Esophagus mucosa (tissue), 1 donor: ENCODE results near the gene PCDHA1. TPM values are rescaled to one million over a fixed set of nuclear protein-coding genes. Genes with fewer than 3 reads are reported as not detected.
"Not testable (repeated sequence)": the region's sequence is repeated elsewhere in the genome, so short reads cannot be mapped to it uniquely, and the experiment has no call there.

Experiments used
- ATAC-seq: fragments of 200-7000 bp; cut with Tn5 transposase; one replicate; pipeline ENCODE4 v1.9.1; 2020
- total RNA-seq: library from RNA; stranded (reverse); gene quantifications from one replicate; pipeline ENCODE4 v1.2.4, GENCODE V29; 2023
- donor health status: DM: yes; HTN: yes; CAD: no.

PCDHA1 gene
- total RNA-seq, result not detected

- ATAC-seq, result no peak
These were observed at the start of gene PCDHA1 for GRCh38 chr5:140785905-140786686. TSS of gene PCDHA1 (plus strand) at chr5:140786140.

GRCh38 chr5:140737486-140737885 lies 48.5 kb upstream of the PCDHA1 start:
- no peak for ATAC-seq

- ATAC-seq, result no peak
These were observed 44.0 kb upstream of the PCDHA1 start for GRCh38 chr5:140741967-140742366.

- no peak for ATAC-seq
These were observed 32.4 kb upstream of the PCDHA1 start for GRCh38 chr5:140753561-140753960.

- no peak for ATAC-seq
These were observed 21.6 kb upstream of the PCDHA1 start for GRCh38 chr5:140764177-140764973.

DNA sequence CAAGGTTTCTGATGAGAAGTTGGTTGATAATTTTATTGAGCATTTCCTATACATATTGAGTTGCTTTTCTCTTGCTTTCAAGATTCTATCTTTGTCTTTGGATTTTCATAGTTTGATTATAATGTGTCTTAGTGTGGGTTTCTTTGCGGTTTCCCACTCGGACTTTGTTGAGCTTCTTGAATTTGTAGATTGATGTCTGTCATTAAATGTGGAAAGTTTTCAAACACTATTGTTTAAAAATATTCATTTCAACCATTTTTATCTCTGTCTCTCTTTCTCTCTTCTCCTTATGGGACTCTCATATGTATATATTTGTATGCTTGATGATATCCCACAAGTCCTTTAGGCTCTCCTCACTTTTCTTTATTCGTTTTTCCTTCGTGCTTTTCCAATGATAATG lies 18.5 kb upstream of the PCDHA1 start:
- ATAC-seq, result no peak

- ATAC-seq, result no peak
These were observed 5.4 kb upstream of the PCDHA1 start for GRCh38 chr5:140780512-140780911.

- ATAC-seq, result not testable (repeated sequence)
These were observed 1.5 kb downstream of the PCDHA1 start for GRCh38 chr5:140787422-140787821.

GRCh38 chr5:140787849-140788504 lies 2.0 kb downstream of the PCDHA1 start:
- not testable (repeated sequence) for ATAC-seq

DNA sequence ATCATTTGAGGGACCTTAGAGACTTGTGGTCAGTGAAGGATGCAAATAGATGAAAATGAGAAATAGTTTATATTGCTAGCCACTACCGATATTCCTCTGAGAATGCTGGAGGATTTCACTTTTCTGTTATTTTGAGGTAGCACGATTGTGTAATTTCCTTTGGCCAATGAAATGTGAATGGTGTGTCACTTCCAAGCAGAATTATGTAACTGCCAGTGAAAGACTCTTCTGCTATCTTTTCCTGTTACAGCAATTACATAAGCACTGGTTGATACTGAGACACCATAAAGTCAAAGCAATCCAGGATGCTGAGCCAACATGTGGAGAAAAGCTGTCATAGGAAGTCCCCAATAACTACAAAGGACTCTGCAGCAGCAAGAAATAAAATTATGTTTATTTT lies 5.1 kb downstream of the PCDHA1 start:
- ATAC-seq, result no peak

DNA sequence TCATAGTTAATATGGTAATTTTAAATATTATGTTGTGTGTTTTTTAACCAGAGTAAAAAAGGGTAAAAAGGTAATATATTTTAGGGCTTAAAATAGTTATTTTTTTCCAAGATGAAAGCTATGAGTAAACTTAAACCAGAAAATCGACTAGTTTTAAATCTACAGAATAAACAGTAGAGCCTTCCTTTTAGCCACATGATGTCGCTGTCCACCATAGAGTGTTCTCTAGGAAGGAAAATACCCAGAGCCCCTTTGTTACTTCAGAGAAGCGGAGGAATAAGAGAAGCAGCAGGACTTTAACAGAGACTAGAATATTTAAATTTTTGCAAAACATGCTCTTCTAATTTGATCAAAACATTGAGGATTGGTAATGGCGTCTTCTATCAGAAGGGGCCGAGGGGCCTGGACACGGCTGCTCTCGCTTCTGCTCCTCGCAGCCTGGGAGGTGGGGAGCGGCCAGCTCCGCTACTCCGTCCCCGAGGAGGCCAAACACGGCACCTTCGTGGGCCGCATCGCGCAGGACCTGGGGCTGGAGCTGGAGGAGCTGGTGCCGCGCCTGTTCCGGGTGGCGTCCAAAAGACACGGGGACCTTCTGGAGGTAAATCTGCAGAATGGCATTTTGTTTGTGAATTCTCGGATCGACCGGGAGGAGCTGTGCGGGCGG lies 8.8 kb downstream of the PCDHA1 start, which contains the start of gene PCDHA2:
PCDHA2 (plus strand) TSS at position 258 of the 664 bp plus-strand sequence.
- no peak for ATAC-seq

GRCh38 chr5:140795259-140795641 lies 9.3 kb downstream of the PCDHA1 start:
- no peak for ATAC-seq

GRCh38 chr5:140796072-140796717 lies 10.3 kb downstream of the PCDHA1 start:
- ATAC-seq, result not testable (repeated sequence)

DNA sequence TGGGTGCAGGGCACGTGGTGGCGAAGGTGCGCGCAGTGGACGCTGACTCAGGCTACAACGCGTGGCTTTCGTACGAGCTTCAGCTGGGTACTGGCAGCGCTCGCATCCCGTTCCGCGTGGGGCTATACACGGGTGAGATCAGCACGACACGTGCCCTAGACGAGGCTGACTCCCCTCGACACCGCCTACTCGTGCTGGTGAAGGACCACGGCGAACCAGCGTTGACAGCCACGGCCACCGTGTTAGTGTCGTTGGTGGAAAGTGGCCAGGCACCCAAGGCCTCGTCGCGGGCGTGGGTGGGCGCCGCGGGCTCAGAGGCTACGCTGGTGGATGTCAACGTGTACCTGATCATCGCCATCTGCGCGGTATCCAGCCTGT lies 10.8 kb downstream of the PCDHA1 start:
- no peak for ATAC-seq

DNA sequence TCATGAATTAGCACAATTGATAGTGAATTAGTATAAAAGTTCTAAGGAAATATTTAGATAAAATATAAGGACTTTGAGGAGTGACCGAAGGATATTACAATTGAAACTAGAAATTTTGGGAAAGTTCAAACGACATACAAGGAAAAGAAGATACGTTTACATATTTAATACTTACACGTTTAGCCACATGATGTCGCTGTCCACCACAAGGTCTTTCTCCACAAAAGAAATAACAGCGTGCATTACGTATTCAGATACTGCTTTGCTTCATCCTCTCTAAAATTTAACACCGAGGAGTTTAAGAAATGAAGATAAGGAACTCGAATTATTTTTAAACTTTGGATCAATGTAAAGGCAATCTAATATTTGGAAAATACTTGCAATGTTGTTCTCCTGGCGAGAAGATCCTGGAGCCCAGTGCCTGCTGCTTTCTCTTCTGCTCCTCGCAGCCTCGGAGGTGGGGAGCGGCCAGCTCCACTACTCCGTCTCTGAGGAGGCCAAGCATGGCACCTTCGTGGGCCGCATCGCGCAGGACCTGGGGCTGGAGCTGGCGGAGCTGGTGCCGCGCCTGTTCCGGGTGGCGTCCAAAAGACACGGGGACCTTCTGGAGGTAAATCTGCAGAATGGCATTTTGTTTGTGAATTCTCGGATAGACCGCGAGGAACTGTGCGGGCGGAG lies 15.0 kb downstream of the PCDHA1 start, which contains the start of gene PCDHA3:
PCDHA3 (plus strand) TSS at position 242 of the 678 bp plus-strand sequence.
- no peak for ATAC-seq

DNA sequence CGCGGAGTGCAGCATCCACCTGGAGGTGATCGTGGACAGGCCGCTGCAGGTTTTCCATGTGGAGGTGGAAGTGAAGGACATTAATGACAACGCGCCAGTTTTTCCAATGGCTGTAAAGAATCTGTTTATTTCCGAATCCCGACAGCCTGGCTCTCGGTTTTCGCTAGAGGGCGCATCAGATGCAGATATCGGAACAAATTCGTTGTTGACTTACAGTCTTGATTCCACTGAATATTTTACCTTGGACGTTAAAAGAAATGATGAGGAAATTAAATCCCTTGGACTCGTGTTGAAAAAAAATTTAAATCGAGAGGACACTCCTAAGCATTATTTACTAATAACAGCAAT lies 15.5 kb downstream of the PCDHA1 start:
- no peak for ATAC-seq

- not testable (repeated sequence) for ATAC-seq
These were observed 16.4 kb downstream of the PCDHA1 start for GRCh38 chr5:140802381-140802780.

- no peak for ATAC-seq
These were observed 16.9 kb downstream of the PCDHA1 start for GRCh38 chr5:140802781-140803271.

DNA sequence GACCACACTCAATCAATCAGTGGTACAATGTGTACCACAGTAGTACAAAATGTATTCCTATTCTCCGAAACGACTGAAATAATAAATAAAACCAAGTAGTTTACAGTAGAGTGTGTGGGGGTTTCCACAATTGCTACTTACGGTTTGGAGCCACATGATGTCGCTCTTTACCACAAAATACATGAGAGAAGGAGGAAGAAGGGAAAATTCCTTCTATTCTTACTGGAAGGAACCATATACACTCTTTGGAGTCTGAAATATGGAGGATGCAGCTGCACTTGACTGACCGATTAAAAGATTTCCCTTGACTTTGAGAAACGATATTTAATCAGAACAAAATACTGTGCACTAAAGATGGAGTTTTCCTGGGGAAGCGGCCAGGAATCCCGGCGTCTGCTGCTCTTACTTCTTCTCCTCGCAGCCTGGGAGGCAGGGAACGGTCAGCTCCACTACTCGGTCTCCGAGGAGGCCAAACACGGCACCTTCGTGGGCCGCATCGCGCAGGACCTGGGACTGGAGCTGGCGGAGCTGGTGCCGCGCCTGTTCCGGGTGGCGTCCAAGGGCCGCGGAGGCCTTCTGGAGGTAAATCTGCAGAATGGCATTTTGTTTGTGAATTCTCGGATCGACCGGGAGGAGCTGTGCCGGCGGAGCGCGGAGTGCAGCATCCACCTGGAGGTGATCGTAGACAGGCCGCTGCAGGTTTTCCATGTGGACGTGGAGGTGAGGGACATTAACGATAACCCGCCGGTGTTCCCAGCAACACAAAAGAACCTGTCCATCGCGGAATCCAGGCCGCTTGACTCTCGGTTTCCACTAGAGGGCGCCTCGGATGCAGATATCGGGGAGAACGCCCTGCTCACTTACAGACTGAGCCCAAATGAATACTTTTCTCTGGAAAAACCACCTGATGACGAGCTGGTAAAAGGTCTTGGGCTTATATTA lies 21.2 kb downstream of the PCDHA1 start, which contains the start of gene PCDHA4:
PCDHA4 (plus strand) TSS at position 235 of the 942 bp plus-strand sequence.
- ATAC-seq, result no peak
